ENCODE results near the gene PRR20C.
"Not testable (repeated sequence)": the region's sequence is repeated elsewhere in the genome, so short reads cannot be mapped to it uniquely, and the experiment has no call there.

PRR20C gene

DNA sequence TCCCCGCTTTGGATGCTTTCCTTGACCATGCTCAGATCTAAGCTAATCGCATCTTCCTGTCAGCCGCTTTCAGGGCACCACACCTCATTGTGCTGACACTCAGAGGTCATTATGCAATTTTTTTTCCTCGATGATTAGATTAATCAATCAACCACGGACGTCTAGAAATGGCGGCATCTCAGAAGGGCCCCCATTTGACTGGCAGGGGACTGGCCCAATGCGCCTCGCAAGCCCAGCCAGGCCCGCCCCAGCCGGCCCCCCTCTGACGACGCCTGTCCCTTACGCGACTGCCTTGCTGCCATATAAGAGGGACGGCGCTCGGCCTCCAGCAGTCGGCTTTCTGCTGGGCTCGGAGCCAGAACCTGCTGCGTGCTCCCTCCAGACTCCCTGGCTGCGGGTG lies at the start of gene PRR20C:
Gene PRR20C, plus strand, starts transcription at position 301 of the 400 bp plus-strand sequence. CDS start 387 bp downstream, outside the sequence.
- not testable (repeated sequence) for DNase-seq

- DNase-seq = no peak
These were observed 38.9 kb upstream of the PRR20C start for GRCh38 chr13:57114945-57115344.

GRCh38 chr13:57123681-57124080 lies 30.2 kb upstream of the PRR20C start:
- peak; percentile 10 for DNase-seq

DNA sequence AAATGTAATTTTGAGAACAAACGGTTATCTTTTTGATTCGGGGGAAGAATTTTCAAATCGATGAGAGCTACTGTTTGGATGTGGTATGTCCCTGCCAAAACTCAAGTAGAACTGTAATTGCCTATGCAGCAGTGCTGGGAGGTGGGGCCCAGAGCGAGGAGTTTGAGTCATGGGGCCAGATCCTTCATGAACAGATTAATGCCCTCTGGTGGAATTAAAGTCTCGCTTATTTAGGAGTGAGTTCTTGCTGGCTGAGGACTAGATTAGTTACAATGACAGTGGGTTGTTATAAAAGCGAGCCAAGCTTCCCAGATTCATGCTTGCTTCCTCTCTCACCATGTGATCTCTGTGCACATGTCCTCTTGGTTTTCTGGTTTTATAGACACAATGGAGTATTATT lies 25.0 kb upstream of the PRR20C start:
- DNase-seq = no peak

- DNase-seq = no peak
These were observed 17.8 kb upstream of the PRR20C start for GRCh38 chr13:57136093-57136492.

DNA sequence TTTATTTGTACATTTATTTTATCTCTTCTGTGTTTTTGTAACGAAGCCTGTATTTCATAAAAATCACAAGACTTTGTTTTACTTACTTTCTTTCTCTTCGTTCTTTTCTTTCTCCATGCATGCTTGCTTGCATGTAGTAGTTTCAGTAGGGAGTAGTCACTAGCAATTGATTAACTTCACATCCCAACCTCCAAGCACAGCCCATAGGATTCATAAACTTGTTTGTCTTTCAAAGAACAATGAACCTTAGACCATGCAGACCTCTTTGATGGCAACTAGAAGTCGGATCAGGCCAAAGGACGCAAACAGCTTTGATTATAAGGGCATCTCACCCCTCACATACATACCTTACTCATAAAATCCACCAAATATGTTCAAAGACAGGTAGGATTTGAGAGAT lies 16.3 kb upstream of the PRR20C start:
- no peak for DNase-seq

GRCh38 chr13:57138988-57139387 lies 14.9 kb upstream of the PRR20C start:
- DNase-seq = no peak

GRCh38 chr13:57139781-57140180 lies 14.1 kb upstream of the PRR20C start:
- DNase-seq = not testable (repeated sequence)

DNA sequence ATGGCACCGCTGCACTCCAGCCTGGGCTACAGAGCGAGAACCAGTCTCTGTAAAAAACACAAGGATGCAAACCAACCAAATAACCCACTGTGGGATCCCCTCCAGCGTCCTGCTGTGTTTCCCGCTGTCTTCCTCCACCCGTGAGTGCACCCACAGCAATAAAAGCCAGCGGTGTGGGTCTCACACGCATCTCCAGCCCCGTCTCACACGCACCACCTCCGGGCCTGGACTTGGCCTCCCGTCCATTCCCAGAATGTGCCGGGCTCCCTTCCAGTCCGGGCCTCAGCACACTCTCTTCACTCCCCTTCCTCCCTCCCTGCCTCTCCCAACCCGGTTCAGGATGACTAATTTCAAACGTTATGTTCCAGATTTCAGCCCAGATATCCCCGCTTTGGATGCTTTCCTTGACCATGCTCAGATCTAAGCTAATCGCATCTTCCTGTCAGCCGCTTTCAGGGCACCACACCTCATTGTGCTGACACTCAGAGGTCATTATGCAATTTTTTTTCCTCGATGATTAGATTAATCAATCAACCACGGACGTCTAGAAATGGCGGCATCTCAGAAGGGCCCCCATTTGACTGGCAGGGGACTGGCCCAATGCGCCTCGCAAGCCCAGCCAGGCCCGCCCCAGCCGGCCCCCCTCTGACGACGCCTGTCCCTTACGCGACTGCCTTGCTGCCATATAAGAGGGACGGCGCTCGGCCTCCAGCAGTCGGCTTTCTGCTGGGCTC lies 13.5 kb upstream of the PRR20C start, which contains the start of gene PRR20A:
Gene PRR20A, plus strand, starts transcription at position 684 of the 734 bp plus-strand sequence. CDS start 387 bp downstream, outside the sequence.
- DNase-seq = not testable (repeated sequence)

- DNase-seq = not testable (repeated sequence)
These were observed 6.7 kb upstream of the PRR20C start, which contains the start of gene PRR20B for GRCh38 chr13:57147188-57147587. Gene PRR20B (plus strand): TSS chr13:57147488. CDS start chr13:57147875, 387 bp downstream.

DNA sequence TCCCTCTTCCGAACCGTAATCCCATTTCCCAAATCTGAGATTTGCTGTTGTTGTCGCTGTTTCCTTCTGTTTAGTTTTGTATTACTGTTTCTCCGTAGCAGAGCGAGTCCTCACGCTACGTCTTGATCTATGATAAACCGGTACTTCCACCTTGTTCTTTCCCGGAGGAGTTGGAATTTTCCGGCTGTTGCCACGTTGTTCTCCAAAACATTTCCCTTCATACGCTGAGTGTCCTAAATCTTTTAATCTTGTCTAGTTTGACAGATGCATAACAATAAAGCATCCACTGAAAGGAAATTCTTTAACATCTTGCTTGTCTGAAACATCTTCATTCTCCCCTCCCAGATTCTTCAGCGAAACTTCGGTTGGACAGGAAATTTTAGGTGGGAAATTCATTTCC lies 5.8 kb upstream of the PRR20C start:
- not testable (repeated sequence) for DNase-seq

- not testable (repeated sequence) for DNase-seq
These were observed 6.5 kb downstream of the PRR20C start, which contains the start of gene PRR20D for GRCh38 chr13:57160332-57160731. Gene PRR20D (plus strand): TSS chr13:57160632. CDS start chr13:57161019, 387 bp downstream.

- not testable (repeated sequence) for DNase-seq
These were observed 13.0 kb downstream of the PRR20C start, which contains the start of gene PRR20E for GRCh38 chr13:57166897-57167296. Gene PRR20E (plus strand): TSS chr13:57167197. CDS start chr13:57167584, 387 bp downstream.

DNA sequence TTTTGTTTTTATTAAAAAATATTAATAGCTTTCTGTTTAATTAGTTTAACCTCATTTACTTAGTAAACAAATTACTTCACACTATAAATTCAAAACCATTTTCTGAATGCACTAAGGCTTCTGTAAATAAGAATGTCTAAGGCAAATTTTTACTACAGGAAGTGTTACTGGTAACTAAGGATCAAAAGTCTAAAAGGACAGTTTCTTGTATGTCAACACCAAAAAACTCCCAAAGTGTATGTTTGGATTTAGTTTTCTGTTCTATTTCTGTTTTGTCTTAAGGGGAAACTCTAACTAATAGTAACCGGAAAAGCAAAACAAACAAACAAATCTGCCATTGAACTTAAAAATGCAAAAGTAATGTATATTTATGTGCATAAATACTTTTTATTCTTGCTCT lies 37.8 kb downstream of the PRR20C start:
- no peak for DNase-seq

Measured in NCI-H2171 treated with DMSO at 0.1 percent for 48 hours (cell line).